Lower lobe of right lung (tissue), 2 donors: Measurements from ENCODE around the gene STOX2. TPM values are rescaled to one million over a fixed set of nuclear protein-coding genes. Genes with fewer than 3 reads are reported as not detected.

ENCODE experiments used
- ATAC-seq, 2 donors: fragments of 200-7000 bp; cut with Tn5 transposase; one replicate each; pipeline ENCODE4 v1.9.1; 2020 to 2022; ENCODE audit warnings: mild to moderate bottlenecking in 2 of 2, moderate library complexity in 2 of 2
- DNase-seq: peaks from one replicate; pipeline ENCODE4 v3.0.0-alpha.2; 2020
- H3K27ac ChIP-seq: fragments of 200-600 bp; one replicate; pipeline ENCODE4 v1.8.0; 2022
- H3K27me3 ChIP-seq: fragments of 200-600 bp; one replicate; pipeline ENCODE4 v1.8.0; 2022; ENCODE audit warnings: low read depth
- H3K36me3 ChIP-seq: fragments of 200-600 bp; one replicate; pipeline ENCODE4 v1.8.0; 2022; ENCODE audit warnings: mild to moderate bottlenecking
- H3K4me1 ChIP-seq: fragments of 200-600 bp; one replicate; pipeline ENCODE4 v1.8.0; 2022
- H3K4me3 ChIP-seq: fragments of 200-600 bp; one replicate; pipeline ENCODE4 v1.8.0; 2022; ENCODE audit warnings: mild to moderate bottlenecking
- H3K9me3 ChIP-seq: fragments of 200-600 bp; one replicate; pipeline ENCODE4 v1.8.0; 2022
- intact Hi-C: fragments of 100-400 bp; cut with DNase I; formaldehyde crosslinking; loops from one replicate; pipeline ENCODE4 v1.11.0; 2022
- total RNA-seq: library from RNA; stranded (reverse); fragmentation: NEBNext Ultra II Directional; extraction: Animal tissue kit (Norgen Biotek cat#: 25700); gene quantifications from one replicate; pipeline ENCODE4 v1.2.1, GENCODE V29; 2021
- TF ChIP-seq, protein P1 (sequence below): fragments of 200-600 bp; IDR thresholded peaks from one replicate; pipeline ENCODE4 v1.8.0; 2022; ENCODE audit warnings: antibody characterized with exemption, mild to moderate bottlenecking
- donor health status: DM: no; HTN: yes; CAD: no; lungs with severe emphysema.

STOX2 gene
- total RNA-seq, 1 donor from 2014 or later: 12.8 TPM

DNA sequence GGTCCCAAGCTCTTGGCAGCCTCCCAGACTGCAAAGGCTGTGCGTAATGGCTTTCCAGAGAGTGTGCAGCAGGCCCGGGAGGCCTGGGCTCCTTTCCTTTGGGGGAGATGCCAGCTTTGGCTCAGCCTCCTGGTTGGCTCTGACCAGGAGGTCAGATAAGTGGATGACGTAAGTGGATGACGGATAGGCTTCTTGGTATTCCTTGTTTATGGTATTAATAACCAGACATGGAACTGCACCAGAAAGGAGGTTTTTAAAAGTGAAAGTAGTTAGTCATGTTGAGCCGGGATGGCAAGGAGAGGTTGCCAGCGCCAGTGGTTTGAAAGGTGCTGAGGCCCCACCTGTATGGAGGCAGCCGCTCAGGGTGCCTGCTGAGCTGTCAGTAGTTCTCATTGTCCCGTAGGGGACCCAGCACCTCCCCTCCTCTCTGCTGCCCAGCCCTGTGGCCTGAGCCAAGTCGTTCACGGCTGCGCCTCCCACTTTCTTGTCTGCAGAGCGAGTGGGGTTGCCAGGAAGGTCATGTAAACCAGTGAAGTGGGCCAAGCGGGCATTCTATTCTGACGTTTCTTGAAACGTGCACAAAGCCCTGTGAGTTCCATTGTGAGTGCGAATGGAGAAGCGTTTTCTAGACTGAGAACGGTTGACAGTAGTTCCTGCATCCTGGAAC, 28.7 kb upstream of the STOX2 start:
- intact Hi-C loops: no loop called here
- TF ChIP-seq, protein P1, sequence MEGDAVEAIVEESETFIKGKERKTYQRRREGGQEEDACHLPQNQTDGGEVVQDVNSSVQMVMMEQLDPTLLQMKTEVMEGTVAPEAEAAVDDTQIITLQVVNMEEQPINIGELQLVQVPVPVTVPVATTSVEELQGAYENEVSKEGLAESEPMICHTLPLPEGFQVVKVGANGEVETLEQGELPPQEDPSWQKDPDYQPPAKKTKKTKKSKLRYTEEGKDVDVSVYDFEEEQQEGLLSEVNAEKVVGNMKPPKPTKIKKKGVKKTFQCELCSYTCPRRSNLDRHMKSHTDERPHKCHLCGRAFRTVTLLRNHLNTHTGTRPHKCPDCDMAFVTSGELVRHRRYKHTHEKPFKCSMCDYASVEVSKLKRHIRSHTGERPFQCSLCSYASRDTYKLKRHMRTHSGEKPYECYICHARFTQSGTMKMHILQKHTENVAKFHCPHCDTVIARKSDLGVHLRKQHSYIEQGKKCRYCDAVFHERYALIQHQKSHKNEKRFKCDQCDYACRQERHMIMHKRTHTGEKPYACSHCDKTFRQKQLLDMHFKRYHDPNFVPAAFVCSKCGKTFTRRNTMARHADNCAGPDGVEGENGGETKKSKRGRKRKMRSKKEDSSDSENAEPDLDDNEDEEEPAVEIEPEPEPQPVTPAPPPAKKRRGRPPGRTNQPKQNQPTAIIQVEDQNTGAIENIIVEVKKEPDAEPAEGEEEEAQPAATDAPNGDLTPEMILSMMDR: no peak
- Histone ChIP-seq H3K36me3 (no peaks in the 10 kb centered on the region), H3K4me3 (peak overlapping the region; percentile 53), H3K9me3 (no peaks in the 10 kb centered on the region), H3K27ac (peak overlapping the region; percentile 71), H3K4me1 (peaks cover 17% of the 10 kb centered on the region), H3K27me3 (no peaks in the 10 kb centered on the region)
- ATAC-seq: peak; percentile 93 to 95
- DNase-seq: peak; percentile 88

DNA sequence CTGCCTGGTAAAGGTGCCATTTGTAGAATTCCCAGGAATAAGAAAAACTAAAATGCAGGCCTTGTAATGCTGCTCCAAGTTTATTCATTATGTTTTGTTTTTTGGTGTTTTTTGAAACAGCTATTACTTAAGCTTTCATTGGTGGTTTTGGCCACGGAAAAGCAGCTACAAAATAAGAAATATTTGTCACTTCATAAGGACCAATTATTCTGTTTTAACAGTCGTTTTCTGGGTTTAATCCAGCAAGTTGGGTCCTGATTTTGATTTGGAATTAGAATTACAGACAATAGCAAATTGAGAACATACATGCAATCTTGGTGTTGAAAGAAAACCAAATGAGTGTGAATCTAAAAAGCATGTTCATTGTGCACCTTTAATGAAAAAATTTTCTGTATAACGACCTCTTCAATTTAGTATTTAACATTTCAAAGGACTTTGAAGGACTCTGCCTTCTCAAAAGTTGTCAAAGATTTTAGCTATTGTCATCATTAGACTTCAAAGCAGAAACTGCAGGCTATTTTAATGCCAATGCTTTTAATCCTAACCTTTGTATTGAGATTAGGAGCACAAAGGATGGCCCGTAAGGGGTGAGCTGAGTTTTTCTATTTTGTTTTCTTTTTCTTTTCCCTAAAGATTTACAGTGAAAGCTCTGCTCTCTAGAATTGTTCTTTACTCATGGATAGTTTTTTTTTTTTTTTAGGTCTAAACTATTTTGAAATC, 26.7 kb upstream of the STOX2 start:
- intact Hi-C loops: no loop called here
- no peaks in the 10 kb centered on the region for H3K27me3 ChIP-seq
- ATAC-seq: no peak
- H3K4me1 ChIP-seq: peaks cover 17% of the 10 kb centered on the region
- no peak overlapping the region for H3K27ac ChIP-seq
- H3K9me3 ChIP-seq: no peaks in the 10 kb centered on the region
- no peak for DNase-seq
- H3K36me3 ChIP-seq: no peaks in the 10 kb centered on the region
- no peak overlapping the region for H3K4me3 ChIP-seq
- TF ChIP-seq, protein P1: no peak

DNA sequence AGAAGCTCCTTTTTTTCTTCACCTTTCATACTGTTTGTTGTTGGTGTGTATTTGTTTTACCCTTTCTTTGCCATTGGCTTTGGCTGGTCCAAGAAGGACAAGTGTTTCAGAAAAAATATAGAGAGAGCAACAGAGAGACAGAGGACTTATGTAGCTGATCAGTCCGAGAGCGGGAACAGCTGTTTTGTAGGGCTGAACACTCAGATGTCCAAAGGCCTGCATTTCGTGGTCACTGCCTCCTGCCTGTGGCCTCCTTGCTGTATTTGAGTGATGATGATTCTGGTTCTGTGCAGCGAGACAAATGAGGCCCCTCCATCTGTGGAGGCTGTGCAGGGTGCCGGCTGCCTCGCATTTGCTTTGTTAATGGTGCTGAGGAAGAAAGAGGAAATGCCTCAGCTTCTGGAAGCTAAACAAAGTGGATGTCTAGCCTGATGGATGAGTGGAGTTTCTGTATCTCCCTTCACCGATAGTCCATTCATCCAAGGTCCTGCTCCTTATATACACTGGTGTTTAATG, 19.8 kb upstream of the STOX2 start:
- TF ChIP-seq, protein P1: no peak
- H3K36me3 ChIP-seq: no peaks in the 10 kb centered on the region
- H3K4me1 ChIP-seq: no peaks in the 10 kb centered on the region
- H3K4me3 ChIP-seq: no peak overlapping the region
- H3K9me3 ChIP-seq: no peaks in the 10 kb centered on the region
- ATAC-seq (no peak), DNase-seq (no peak)
- H3K27ac ChIP-seq: no peak overlapping the region
- no peaks in the 10 kb centered on the region for H3K27me3 ChIP-seq
- intact Hi-C loops: no loop called here

DNA sequence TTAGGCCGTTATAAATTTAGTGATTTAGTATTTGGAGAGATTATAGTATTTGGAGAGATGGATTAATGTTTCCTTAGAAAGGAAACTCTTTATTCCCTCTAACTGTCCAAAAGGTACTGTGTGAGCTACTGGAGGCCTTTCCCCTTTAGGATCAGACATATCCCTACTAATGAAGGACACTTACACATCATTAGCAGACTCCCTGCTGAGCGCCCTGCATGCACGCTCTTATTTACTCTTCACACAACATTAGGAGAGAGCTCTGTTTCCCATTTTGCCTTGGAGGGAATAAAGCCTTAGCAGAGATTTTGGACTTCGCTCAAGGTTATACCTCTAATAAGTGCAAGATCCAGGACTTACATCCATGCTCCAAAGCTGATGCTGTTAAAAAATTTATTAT, 17.8 kb upstream of the STOX2 start:
- Histone ChIP-seq H3K36me3 (no peaks in the 10 kb centered on the region), H3K27me3 (no peaks in the 10 kb centered on the region), H3K9me3 (no peaks in the 10 kb centered on the region), H3K27ac (no peak overlapping the region), H3K4me1 (no peaks in the 10 kb centered on the region), H3K4me3 (no peak overlapping the region)
- TF ChIP-seq, protein P1: no peak
- intact Hi-C loops: no loop called here
- ATAC-seq (no peak), DNase-seq (no peak)

DNA sequence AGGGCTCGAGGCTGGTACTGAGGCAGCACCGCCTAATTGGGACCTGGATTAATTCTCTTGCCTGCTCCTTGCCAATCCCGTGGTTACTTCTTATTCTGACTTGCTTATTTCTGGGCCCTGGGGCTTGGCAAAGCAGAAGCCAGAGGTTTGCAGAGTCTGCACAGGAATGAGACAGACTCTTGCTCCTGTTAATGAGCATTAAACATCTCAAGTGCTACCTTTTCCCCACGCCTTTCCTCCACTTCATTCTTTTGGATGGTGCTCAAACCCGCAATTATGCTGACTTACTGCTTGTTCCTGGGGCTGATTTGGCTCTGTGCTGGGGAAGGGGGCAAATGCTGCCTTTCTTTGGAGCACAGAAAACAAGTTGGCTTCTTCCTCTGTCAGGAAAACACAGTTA, 16.5 kb upstream of the STOX2 start:
- Histone ChIP-seq H3K27me3 (no peaks in the 10 kb centered on the region), H3K27ac (no peak overlapping the region), H3K4me1 (no peaks in the 10 kb centered on the region), H3K36me3 (no peaks in the 10 kb centered on the region), H3K9me3 (no peaks in the 10 kb centered on the region), H3K4me3 (no peak overlapping the region)
- TF ChIP-seq, protein P1: no peak
- intact Hi-C loops: no loop called here
- ATAC-seq (peak; percentile 68 to 70), DNase-seq (no peak)
